Activated CD4-positive, alpha-beta T cell treated with anti-CD3 and anti-CD28 coated beads for 4 hours (primary cell): Measurements from ENCODE around the gene SNAI3.
"Not testable (repeated sequence)": the region's sequence is repeated elsewhere in the genome, so short reads cannot be mapped to it uniquely, and the experiment has no call there.

Experiments used
- DNase-seq, 2 donors: peaks; one replicate each; pipeline ENCODE4 v3.0.0-alpha.2; 2020

Gene SNAI3

GRCh38 chr16:88690341-88691128 lies 4.2 kb upstream of the SNAI3 start:
- no peak for DNase-seq

DNA sequence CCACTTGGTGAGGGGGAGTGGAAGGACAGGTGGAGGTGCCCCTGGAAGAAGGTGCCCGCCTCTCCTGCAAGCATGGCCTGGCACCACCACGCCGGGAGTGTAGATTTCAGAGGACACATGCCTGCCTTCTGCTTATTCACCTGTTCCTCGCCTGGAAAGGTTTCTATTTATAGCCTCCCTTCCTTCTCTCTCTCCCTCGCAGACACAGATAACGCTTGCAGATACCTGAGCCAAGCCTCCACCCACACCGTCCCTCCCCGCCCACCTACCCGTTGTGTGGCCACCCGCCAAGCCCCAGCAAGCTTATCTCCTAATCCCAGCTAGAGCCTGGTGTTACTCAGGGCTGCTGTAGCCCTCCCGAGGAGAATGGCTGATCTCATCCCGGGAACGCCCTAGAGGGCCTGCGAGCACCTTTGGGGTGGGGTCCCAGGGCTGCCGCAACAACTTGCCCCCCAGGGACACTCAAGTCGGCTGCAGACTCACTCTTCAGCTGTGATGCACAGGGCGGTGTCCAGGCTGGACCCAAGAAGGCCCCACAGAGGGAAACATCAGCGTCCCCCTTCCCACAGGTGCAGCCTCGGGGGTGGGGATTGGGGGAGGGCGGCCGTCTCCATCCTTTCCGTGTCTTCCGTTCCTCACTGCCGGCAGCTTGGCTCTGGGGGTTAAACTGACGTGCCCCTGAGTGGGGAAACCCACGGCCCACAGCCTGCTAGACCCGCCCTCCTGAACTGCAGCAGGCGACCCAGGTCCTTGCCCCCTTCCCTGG lies 1.9 kb upstream of the SNAI3 start:
- DNase-seq, result no peak

DNA sequence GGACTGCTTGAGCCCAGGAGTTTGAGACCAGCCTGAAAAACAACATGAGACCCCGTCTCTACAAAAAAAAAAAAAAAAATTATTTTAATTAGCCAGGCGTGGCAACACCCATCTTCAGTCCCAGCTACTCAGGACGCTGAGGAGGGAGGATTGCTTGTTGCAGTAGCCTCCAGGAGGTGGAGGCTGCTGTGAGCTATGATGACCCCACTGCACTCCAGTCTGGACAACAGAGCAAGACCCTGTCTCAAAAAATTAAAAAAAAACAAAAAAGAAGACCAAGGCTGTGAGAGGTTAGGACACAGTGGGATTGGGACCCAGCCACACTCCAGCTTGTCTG lies 1.3 kb upstream of the SNAI3 start:
- DNase-seq, result no peak

DNA sequence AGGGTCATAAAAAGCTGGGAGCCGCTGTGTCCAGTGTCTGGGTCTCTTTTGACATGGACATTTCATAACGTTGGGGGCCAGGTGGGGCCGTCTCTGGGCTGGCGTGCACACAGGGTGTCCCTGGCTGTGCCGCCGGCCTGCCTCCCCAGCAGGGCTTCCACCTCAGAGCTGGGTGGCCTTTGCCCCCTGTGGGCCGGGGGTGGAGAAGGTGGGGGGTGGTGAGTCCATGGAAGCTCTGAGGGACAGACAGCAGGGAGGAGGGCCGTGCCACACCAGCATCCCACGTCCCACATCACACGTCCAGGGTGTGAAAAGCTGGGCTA lies 908 bp upstream of the SNAI3 start:
- no peak for DNase-seq

- DNase-seq, result no peak
Measured at GRCh38 chr16:88686062-88686438, 257 bp downstream of the SNAI3 start.

GRCh38 chr16:88685156-88686061 lies 898 bp downstream of the SNAI3 start:
- peak; percentile 64 for DNase-seq

DNA sequence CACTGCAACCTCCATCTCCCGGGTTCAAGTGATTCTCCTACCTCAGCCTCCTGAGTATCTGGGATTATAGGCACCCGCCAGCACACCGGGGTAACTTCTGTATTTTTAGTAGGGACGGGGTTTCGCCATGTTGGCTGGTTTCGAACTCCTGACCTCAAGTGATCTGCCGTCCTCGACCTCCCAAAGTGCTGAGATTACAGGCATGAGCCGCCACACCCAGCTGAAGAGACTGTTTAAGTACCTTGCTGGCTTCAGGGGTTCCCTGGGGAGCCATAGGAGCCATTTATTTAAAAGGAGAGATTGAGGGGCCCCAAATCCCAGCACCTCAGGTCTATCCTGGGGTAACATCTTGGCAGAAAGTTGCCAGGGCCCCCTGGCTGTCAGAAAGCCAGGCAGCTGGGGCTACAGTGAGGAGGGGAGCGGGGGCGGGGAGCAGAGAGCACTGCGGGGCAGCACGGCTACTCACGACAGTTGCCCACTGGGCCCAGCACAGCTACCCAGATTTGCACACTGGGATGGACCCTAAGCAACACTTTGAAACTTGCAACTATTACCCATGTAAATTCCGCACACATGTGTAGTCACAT lies 1.6 kb downstream of the SNAI3 start:
- DNase-seq, result no peak

GRCh38 chr16:88681709-88682451 lies 4.4 kb downstream of the SNAI3 start:
- DNase-seq, result peak in 1 of 2 donors; percentile 55

GRCh38 chr16:88681084-88681680 lies 5.1 kb downstream of the SNAI3 start:
- DNase-seq, result peak in 1 of 2 donors; percentile 40

- DNase-seq, result no peak
Measured at GRCh38 chr16:88680554-88681083, 5.7 kb downstream of the SNAI3 start.

DNA sequence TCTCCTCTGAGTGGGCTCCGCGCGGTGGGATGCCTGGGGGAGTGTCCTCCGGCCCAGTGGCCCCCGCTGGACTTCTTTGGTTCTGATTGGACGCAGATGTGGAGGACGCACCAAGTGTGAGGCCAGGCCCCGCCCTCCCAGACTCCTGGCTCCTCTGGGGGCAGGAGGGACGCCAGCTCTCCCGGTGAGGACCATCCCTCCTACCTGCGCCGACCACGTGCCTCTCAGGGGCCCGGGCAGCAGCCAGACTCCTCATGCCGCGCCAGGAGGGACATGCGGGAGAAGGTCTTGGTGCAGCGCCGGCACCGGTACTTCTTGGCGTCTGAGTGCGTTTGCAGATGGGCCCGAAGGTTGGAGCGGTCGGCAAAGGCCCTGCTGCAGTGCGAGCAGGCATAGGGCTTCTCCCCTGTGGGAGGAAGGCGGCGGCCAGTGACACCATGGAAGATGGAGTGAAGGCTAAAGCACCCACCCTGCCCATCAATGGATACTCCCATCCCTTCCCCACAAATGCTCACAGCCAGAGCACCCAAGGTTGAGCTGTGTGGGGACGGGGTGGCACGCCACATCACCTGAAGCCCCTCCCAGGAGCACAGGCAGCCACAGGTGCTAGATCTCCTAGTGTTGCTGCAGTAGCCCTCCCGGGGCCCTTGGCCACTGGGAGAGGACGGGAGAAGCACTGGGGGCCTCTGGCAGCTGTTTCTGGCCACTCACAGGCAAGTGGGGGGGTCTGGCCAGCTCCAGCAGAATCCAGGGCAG lies 7.9 kb downstream of the SNAI3 start:
- no peak for DNase-seq

- no peak for DNase-seq
Measured at GRCh38 chr16:88677721-88678120, 8.6 kb downstream of the SNAI3 start.

- DNase-seq, result no peak
Measured at GRCh38 chr16:88676502-88677242, 9.6 kb downstream of the SNAI3 start.

GRCh38 chr16:88673716-88674379 lies 12.5 kb downstream of the SNAI3 start:
- DNase-seq, result no peak

- DNase-seq, result no peak
Measured at GRCh38 chr16:88672776-88673175, 13.5 kb downstream of the SNAI3 start.

GRCh38 chr16:88671806-88672205 lies 14.5 kb downstream of the SNAI3 start:
- DNase-seq, result no peak

DNA sequence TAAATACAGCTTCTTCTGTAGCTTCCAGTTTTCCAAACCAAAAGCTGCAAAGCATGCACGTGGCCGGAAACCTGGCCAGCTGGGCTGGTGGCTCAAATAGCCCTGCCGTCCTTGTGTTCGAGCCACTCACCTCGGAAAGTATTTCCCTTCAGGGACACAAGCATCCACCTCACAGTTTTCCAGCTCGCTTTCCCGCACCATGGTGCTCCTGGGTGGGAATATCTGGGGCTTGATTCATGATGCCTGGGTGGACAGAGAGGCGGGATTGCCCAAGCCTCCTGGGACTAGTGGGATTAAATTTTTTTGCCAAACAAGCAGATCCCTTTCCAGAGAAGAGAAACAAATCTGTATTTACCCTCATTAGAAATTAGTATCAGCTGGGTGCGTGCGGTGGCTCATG lies 16.3 kb downstream of the SNAI3 start:
- no peak for DNase-seq

DNA sequence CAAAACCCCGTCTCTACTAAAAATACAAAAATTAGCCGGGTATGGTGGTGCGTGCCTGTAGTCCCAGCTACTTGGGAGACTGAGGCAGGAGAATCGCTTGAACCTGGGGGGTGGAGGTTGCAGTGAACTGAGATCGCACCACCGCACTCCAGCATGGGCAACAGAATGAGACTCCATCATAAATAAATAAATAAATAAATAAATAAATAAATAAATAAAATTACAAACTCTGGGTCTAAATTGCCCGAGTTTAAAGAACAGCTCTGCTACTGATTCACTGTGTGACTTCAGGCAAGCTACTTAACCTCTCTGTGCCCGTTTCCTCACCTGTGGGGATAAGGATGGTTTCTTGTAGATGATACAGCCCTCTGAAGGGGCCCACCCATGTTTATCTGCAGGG lies 16.8 kb downstream of the SNAI3 start:
- not testable (repeated sequence) for DNase-seq

DNA sequence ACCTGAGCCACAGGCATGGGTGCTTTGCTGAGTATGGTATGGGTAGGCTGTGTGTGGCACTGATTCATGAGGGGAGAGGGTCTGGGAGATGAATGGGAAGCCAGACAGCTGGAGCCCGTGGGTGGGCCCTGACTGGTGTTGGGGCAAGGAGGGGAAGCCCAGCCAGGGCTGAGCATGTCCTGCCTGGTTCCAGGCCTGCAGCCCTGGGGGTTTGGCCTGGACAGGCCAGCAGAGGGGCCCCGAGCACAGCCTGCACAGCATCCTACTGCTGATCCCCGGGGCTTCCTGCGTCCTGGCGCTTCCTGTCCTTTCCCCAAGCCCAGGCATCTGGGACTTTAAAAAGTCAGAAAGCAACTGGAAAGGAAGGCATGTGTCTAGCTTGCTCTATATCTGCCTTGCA lies 18.8 kb downstream of the SNAI3 start:
- no peak for DNase-seq

GRCh38 chr16:88665570-88665969 lies 20.7 kb downstream of the SNAI3 start:
- no peak for DNase-seq
